LNCaP clone FGC (cell line): ENCODE data around the gene ROR1.
A peak's percentile ranks its signal among the peaks of the same experiment; 100 is the strongest.

Source experiments
- DNase-seq: peaks from one replicate; pipeline ENCODE4 v3.0.0-alpha.2; 2011; ENCODE audit warnings: low read depth
- H3K4me3 ChIP-seq: 2 replicates; pipeline ENCODE4 v1.5.1; 2011; ENCODE audit warnings: mild to moderate bottlenecking, low read depth, low read length, control low read depth
- TF ChIP-seq, protein P1 (sequence below): IDR thresholded peaks from 2 replicates; pipeline ENCODE4 v1.5.1; 2012; ENCODE audit warnings: mild to moderate bottlenecking; ENCODE audit not compliant: control insufficient read depth, insufficient read depth; ENCODE audit errors: extremely low read depth

The ROR1 gene

DNA sequence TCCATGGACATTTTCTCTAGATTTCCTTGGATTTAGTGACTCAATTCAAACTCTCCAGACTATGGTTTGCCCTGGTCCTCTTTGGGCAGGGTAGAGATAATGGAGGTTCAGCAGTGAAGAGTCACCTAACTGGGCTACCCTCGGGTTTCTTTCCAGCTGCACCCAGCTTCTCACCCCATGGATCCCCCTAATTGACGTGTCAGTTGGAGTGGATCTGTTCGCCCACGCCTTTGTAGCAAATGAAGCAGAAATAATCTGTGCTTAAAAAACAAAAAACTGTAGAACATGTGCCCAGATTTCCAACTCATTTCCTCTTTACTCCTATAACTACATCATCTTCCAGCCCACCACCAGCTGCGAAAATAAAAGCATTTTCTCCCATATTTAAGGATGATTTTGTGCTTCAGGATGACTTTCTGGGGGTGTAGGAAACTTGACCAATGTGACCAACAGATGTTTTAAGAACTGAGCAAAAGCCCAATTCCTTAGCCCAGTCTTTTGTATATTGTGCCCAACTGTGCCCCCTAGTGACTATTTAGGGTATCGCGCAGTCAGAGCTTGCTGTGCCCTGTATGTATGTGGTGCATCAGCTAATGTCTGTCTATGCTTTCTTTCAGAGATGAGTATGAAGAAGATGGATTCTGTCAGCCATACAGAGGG is 363.1 kb downstream of the ROR1 start:
- H3K4me3 ChIP-seq = no peak overlapping the region
- TF ChIP-seq, protein P1, sequence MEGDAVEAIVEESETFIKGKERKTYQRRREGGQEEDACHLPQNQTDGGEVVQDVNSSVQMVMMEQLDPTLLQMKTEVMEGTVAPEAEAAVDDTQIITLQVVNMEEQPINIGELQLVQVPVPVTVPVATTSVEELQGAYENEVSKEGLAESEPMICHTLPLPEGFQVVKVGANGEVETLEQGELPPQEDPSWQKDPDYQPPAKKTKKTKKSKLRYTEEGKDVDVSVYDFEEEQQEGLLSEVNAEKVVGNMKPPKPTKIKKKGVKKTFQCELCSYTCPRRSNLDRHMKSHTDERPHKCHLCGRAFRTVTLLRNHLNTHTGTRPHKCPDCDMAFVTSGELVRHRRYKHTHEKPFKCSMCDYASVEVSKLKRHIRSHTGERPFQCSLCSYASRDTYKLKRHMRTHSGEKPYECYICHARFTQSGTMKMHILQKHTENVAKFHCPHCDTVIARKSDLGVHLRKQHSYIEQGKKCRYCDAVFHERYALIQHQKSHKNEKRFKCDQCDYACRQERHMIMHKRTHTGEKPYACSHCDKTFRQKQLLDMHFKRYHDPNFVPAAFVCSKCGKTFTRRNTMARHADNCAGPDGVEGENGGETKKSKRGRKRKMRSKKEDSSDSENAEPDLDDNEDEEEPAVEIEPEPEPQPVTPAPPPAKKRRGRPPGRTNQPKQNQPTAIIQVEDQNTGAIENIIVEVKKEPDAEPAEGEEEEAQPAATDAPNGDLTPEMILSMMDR = peak; percentile 92
- peak; percentile 53 for DNase-seq

DNA sequence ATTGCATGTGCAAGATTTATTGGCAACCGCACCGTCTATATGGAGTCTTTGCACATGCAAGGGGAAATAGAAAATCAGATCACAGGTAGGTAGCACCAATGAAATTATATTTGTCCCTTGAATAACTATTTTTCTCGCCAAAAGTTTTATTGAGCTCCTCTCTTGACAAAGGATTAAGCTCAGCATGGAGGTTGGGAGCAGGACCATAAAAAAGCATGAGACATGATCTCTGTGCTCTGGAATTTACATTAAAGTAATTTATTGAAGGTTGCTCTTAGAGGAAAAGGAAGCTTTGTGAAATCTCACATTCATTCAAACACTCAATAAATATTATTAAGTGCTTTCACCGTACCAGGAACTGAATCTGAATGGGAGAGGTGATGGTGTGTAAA is 363.6 kb downstream of the ROR1 start:
- H3K4me3 ChIP-seq = no peak overlapping the region
- TF ChIP-seq, protein P1 = no peak
- DNase-seq = peak; percentile 30

DNA sequence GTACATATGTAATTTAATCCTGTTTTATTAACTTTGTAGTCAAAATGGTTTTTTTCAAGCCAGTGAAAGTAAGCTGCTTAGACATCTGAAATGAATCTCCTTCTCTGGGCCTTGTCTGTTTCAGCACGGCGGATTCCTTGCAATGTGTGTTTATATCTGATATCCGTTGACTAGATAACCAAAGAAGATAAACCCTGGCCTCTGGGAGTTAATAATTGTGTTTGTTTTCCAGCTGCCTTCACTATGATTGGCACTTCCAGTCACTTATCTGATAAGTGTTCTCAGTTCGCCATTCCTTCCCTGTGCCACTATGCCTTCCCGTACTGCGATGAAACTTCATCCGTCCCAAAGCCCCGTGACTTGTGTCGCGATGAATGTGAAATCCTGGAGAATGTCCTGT is 366.1 kb downstream of the ROR1 start:
- DNase-seq = no peak
- H3K4me3 ChIP-seq = no peak overlapping the region
- TF ChIP-seq, protein P1 = no peak

DNA sequence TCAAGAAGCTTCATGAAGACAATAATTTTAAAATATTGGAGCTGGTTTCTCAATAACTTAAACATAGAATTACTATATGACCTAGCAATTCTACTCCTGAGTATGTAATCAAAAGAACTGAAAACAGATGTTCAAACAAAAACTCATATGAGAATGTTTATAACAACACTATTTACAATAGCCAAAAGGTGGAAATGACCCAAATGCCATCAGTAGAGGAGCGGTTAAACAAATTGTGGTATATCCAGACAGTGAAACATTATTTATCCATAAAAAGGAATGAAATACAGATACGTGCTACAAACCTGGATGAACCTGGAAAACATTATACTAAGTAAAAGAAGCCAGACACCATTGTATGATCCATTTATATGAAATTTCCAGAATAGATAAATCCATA is 366.8 kb downstream of the ROR1 start:
- DNase-seq = no peak
- H3K4me3 ChIP-seq = no peak overlapping the region
- TF ChIP-seq, protein P1 = no peak

DNA sequence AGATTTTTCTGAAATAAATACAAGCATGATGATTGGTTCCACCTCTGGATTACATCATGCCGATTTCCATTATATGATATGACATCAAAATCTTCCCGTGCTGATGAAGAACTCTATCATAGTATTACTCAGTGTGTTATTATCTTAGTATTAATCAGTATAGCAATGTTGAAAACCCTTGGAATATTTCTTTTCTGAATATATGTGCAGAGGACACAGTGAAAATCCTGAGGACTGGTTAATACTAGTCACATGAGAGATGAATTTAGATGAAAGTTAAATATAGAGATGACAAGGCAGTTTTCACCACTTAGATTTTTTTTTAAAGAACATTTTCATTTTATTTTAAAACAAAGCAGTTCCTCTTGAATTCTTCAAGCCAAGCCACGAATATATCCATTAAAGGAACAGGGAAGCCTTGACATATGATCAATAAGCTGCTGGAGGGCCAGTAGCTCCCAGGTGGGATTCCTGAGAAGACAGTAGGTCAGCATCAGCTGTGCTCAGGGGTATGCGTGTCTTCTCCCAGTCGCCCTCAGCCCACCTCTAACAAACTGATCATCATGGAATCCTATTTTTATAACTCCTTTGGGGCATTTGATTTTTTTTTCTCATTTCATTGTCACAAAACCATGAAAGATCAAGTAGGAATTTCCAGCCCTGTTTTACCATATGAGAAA is 373.4 kb downstream of the ROR1 start:
- TF ChIP-seq, protein P1 = no peak
- no peak for DNase-seq
- no peak overlapping the region for H3K4me3 ChIP-seq

DNA sequence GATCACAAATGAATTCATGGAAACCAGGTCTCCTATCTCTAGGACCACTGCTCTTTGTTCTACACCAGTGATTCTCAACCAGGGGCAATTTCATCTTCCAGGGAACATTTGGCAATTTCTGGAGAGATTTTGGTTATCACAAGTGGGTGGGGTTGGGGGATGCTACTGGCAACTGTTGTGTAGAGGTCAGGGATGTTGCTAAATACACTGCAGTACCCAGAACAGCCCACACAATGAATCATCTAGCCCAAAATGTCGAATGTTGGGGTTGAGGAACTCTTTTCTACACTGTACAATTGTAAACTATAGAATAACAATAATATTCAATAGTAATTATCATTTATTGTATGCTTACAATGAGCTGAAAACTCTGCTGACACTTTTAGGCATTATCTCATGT is 373.9 kb downstream of the ROR1 start:
- TF ChIP-seq, protein P1 = no peak
- DNase-seq = no peak
- H3K4me3 ChIP-seq = no peak overlapping the region
